HepG2 (cell line): ENCODE results near the gene RPS6KB1. TPM values are rescaled to one million over a fixed set of nuclear protein-coding genes. Genes with fewer than 3 reads are reported as not detected.
A peak's percentile ranks its signal among the peaks of the same experiment; 100 is the strongest.

ENCODE experiments used
- AFF4 ChIP-seq: sonication (generic); formaldehyde crosslinking; IDR thresholded peaks from 2 replicates; pipeline ENCODE4 v1.4.0; 2020; ENCODE audit warnings: missing genetic modification reagents
- ATF6 ChIP-seq: sonication (generic); formaldehyde crosslinking; conservative IDR thresholded peaks from 2 replicates; pipeline ENCODE4 v1.4.0; 2020; ENCODE audit warnings: missing genetic modification reagents
- BCLAF1 ChIP-seq: fragments of 450-650 bp; IDR thresholded peaks from 2 replicates; pipeline ENCODE4 v1.6.1; 2017; ENCODE audit warnings: mild to moderate bottlenecking
- DBP ChIP-seq: sonication (generic); formaldehyde crosslinking; IDR thresholded peaks from 2 replicates; pipeline ENCODE4 v1.4.0; 2020; ENCODE audit warnings: missing genetic modification reagents; ENCODE audit errors: not compliant biosample characterization
- REL ChIP-seq: sonication (generic); formaldehyde crosslinking; conservative IDR thresholded peaks from 2 replicates; pipeline ENCODE4 v1.8.0; 2022; ENCODE audit warnings: mild to moderate bottlenecking, missing genetic modification reagents, moderate library complexity
- RFX5 ChIP-seq: IDR thresholded peaks from 2 replicates; pipeline ENCODE4 v1.6.1; 2011; ENCODE audit warnings: low read depth, low read length, improper control_type of control experiment
- SRSF9 ChIP-seq: fragments of 200-400 bp; formaldehyde crosslinking; IDR thresholded peaks from 2 replicates; pipeline ENCODE4 v1.6.1; 2018; ENCODE audit warnings: borderline replicate concordance, mild to moderate bottlenecking, low read depth, low read length; ENCODE audit not compliant: insufficient read depth, poor library complexity, severe bottlenecking
- U2AF1 ChIP-seq: fragments of 200-400 bp; formaldehyde crosslinking; optimal IDR thresholded peaks from 2 replicates; pipeline ENCODE3; 2017; ENCODE audit warnings: mild to moderate bottlenecking, low read depth, low read length
- ZNF441 ChIP-seq: sonication (generic); formaldehyde crosslinking; IDR thresholded peaks from 2 replicates; pipeline ENCODE4 v1.7.0; 2021; ENCODE audit warnings: missing genetic modification reagents, borderline replicate concordance
- ZNF639 ChIP-seq: conservative IDR thresholded peaks from 2 replicates; pipeline ENCODE4 v1.6.1; 2018; ENCODE audit warnings: missing genetic modification reagents
- ZNF772 ChIP-seq: sonication (generic); formaldehyde crosslinking; IDR thresholded peaks from 2 replicates; pipeline ENCODE4 v1.5.0; 2020; ENCODE audit warnings: mild to moderate bottlenecking, missing genetic modification reagents
- ZSCAN5A ChIP-seq: sonication (generic); formaldehyde crosslinking; IDR thresholded peaks from 2 replicates; pipeline ENCODE4 v1.8.0; 2022; ENCODE audit warnings: mild to moderate bottlenecking, missing genetic modification reagents, borderline replicate concordance
- polyA plus RNA-seq, 8 experiments: library from polyadenylated mRNA; depleted of rRNA in 3 of 8; stranded (reverse) in 7 of 8; unstranded in 1 of 8; fragments of >200 nt; fragmentation: Illumina TruSeq in 4 of 8; extraction: Trizol in 4 of 8; gene quantifications; 2 replicates each; pipeline versions ENCODE4 v1.2.1 to v1.2.3, GENCODE V29; 2011 to 2016; ENCODE audit warnings: low read depth in 4 of 8, missing spikeins in 1 of 8, mixed read lengths in 1 of 8; ENCODE audit not compliant: insufficient read depth in 1 of 8
- total RNA-seq, 5 experiments: library from RNA; depleted of rRNA; stranded (reverse); fragments of >200 nt; fragmentation: Illumina TruSeq; extraction: Trizol; gene quantifications; 2 replicates each; pipeline ENCODE4 v1.2.3, GENCODE V29; 2016; ENCODE audit warnings: low read depth in 1 of 5

Gene RPS6KB1
- total and polyA plus RNA-seq, 2 of the 13 experiments (the other 11 are each of a cell fraction or from before 2014, with no cell fraction given): 16.5 to 42.2 TPM

DNA sequence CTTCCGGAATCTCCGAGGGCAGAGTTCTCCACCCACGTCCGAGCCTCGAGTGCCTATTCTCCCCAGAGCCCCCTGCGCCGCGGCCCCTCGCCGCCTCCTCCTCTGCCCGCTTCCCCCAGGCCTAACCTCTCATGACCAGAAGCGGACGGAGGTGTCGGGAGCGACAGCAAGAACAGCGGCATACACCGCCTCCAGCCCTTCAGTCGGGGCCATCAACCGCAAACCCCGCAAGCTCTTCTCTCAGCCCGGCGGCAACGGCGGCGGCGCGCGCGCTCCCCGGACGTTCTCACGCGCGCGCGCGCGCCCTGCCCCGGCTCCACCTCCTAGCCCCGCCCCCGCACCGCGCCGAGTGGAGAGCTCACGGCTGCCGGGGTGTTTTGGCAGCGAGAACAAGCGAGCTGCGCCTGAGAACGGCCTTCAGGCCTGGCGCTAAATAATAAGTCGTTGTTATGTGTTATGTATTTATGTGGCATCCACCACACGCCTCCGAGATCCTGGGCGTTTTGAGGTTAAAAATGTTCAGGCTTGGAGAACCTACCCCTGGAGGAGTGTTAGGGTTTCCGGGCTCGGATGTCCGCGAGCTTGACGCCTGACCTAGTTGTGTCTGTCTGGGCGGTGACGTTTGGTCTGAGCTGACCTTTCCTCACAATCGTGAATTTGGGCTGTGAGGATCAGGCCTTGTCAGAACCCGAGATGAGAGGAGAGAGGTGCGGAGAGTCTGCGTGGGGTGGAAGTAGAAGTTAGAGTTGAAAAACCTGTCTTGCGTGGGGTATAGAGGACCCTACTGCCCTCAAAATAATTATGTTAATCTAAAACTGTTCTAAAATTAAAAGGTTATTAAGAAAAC, 71.8 kb downstream of the RPS6KB1 start, which contains the start of gene RNFT1 (continued):
- TF ChIP-seq AFF4 (CRISPR knock-in tag): peak; percentile 64; the same call in 1 of the 2 replicates
- TF ChIP-seq ZNF772 (CRISPR knock-in tag): peak; percentile 75
- no peak for TF ChIP-seq SRSF9
- no peak for TF ChIP-seq BCLAF1
- TF ChIP-seq DBP (CRISPR knock-in tag): peak; percentile 67
- no peak; the same call in 1 of the 2 replicates for TF ChIP-seq ZNF639 (CRISPR knock-in tag)
- TF ChIP-seq ZNF441: no peak
- no peak for TF ChIP-seq ATF6 (CRISPR knock-in tag)
- 0 out of 2 replicates have a peak, but pooled peaks have one; percentile 75 for TF ChIP-seq ZSCAN5A (CRISPR knock-in tag)
- TF ChIP-seq REL (CRISPR knock-in tag): 0 out of 2 replicates have a peak, but pooled peaks have one; percentile 60
- no peak for TF ChIP-seq U2AF1
- no peak for TF ChIP-seq RFX5
